ENCODE data around the gene ADARB1. TPM values are rescaled to one million over a fixed set of nuclear protein-coding genes. Genes with fewer than 3 reads are reported as not detected.

The ADARB1 gene
- total and polyA plus RNA-seq, 2 of the 8 experiments (the other 6 are each of a cell fraction or from before 2014, with no cell fraction given) = 4.7 to 14.9 TPM

- TF ChIP-seq USF2 (IDR thresholded peaks at IDR 0.05; ENCODE audit: low read length) = no peak
- no peak for TF ChIP-seq POU5F1 (IDR thresholded peaks at IDR 0.05; ENCODE audit: low read depth, low read length)
- TF ChIP-seq TCF12 (IDR thresholded peaks at IDR 0.05; ENCODE audit: low read depth, low read length) = 0 out of 2 replicates have a peak, but pooled peaks have one; percentile 30
- no peak for TF ChIP-seq GTF2F1 (IDR thresholded peaks at IDR 0.05; ENCODE audit: borderline replicate concordance, low read depth, low read length)
- no peak for TF ChIP-seq NRF1 (IDR thresholded peaks at IDR 0.05; ENCODE audit: low read depth, low read length)
- TF ChIP-seq ZNF274 (IDR thresholded peaks at IDR 0.05; ENCODE audit: borderline replicate concordance, extremely low read depth, low read length) = no peak
- TF ChIP-seq SIN3A (conservative IDR thresholded peaks at IDR 0.05 in 1 of 2, IDR thresholded peaks at IDR 0.05 in 1 of 2; ENCODE audit: low read depth in 1 of 2, low read length in 2 of 2) = 0 out of 4 replicates have a peak, but pooled peaks of 1 of the 2 experiments have one; percentile 30
- peak; percentile 82 for TF ChIP-seq TEAD4 (IDR thresholded peaks at IDR 0.05; ENCODE audit: low read depth, low read length)
- no peak for TF ChIP-seq BACH1 (IDR thresholded peaks at IDR 0.05; ENCODE audit: low read length)
- TF ChIP-seq JUND (IDR thresholded peaks at IDR 0.05; ENCODE audit: low read length) = no peak
- TF ChIP-seq RAD21 (IDR thresholded peaks at IDR 0.05 in 1 of 2, conservative IDR thresholded peaks at IDR 0.05 in 1 of 2; ENCODE audit: low read depth in 2 of 2, low read length in 2 of 2) = peak; percentile 97
- TF ChIP-seq MAX (IDR thresholded peaks at IDR 0.05) = peak; percentile 48; the same call in 1 of the 2 replicates
- no peak for TF ChIP-seq RFX5 (IDR thresholded peaks at IDR 0.05; ENCODE audit: borderline replicate concordance, low read depth, low read length)
- no peak for TF ChIP-seq SIX5 (IDR thresholded peaks at IDR 0.05; ENCODE audit: low read depth, low read length)
- TF ChIP-seq SP2 (IDR thresholded peaks at IDR 0.05; ENCODE audit: low read length) = no peak
- no peak for TF ChIP-seq FOSL1 (IDR thresholded peaks at IDR 0.05; ENCODE audit: insufficient read depth, low read depth, low read length)
- TF ChIP-seq CBX5 (IDR thresholded peaks at IDR 0.05; ENCODE audit: low read depth, low read length) = no peak
- no peak for TF ChIP-seq POLR2AphosphoS5 (IDR thresholded peaks at IDR 0.05; ENCODE audit: low read depth, low read length)
- no peak for TF ChIP-seq CTBP2 (IDR thresholded peaks at IDR 0.05; ENCODE audit: borderline replicate concordance, insufficient read depth, insufficient read length, low read length)
- TF ChIP-seq SRF (IDR thresholded peaks at IDR 0.05; ENCODE audit: low read depth, low read length) = no peak
- TF ChIP-seq NANOG (IDR thresholded peaks at IDR 0.05; ENCODE audit: insufficient read depth, low read depth, low read length, poor library complexity, severe bottlenecking) = no peak
- TF ChIP-seq ATF3 (IDR thresholded peaks at IDR 0.05; ENCODE audit: insufficient read depth, low read depth, low read length) = no peak
Observed at GRCh38 chr21:45140346-45140940, 66.1 kb downstream of the ADARB1 start (continued).

All from H1 (cell line).